Activated CD8-positive, alpha-beta memory T cell treated with anti-CD3 and anti-CD28 coated beads for 36 hours (primary cell): ENCODE measurements around the gene C19orf38. TPM values are rescaled to one million over a fixed set of nuclear protein-coding genes. Genes with fewer than 3 reads are reported as not detected.

ENCODE experiments used
- CTCF ChIA-PET: fragments of 350-600 bp; sonication (Branson Sonifier 250); formaldehyde crosslinking; loops from one replicate; lab custom pipeline; 2021; ENCODE audit warnings: antibody characterized with exemption; lab: Charles Lee
- POLR2A ChIA-PET: fragments of 350-600 bp; sonication (Branson Sonifier 250); formaldehyde crosslinking; loops from one replicate; lab custom pipeline; 2021; ENCODE audit warnings: antibody characterized with exemption; lab: Charles Lee
- total RNA-seq, 2 experiments: library from RNA; stranded (reverse); gene quantifications; one replicate each; pipeline ENCODE4 v1.2.3, GENCODE V29; 2021

Gene C19orf38
- total RNA-seq, 2 experiments from 2014 or later: 0.44 to 0.48 TPM

- POLR2A ChIA-PET: interaction anchor here (1.1 kb wide), 1 partner anchor 116 kb away, joined by 3 read pairs; no protein-coding TSS in a partner anchor
- CTCF ChIA-PET: no interaction called here
Observed at GRCh38 chr19:10818301-10819123, 29.7 kb upstream of the C19orf38 start.

- ChIA-PET POLR2A (no interaction called here), CTCF (interaction anchor here (1.4 kb wide), 1 partner anchor 39 kb away, joined by 4 read pairs; no protein-coding TSS in a partner anchor)
Observed at GRCh38 chr19:10819124-10820060, 28.8 kb upstream of the C19orf38 start.

- POLR2A ChIA-PET: no interaction called here
- CTCF ChIA-PET: interaction anchor here (0.8 to 1.4 kb wide), 4 partner anchors 9 to 103 kb away, joined by 3 to 4 read pairs (median 4); partner anchors contain the start of gene DNM2
Observed at GRCh38 chr19:10820173-10820572, 28.0 kb upstream of the C19orf38 start.

GRCh38 chr19:10823690-10824089 is 24.5 kb upstream of the C19orf38 start:
- CTCF ChIA-PET: no interaction called here

GRCh38 chr19:10826231-10826630 is 22.0 kb upstream of the C19orf38 start:
- CTCF ChIA-PET: no interaction called here
- POLR2A ChIA-PET: no interaction called here

More at GRCh38 chr19:10823690-10824089, 24.5 kb upstream of the C19orf38 start:
- POLR2A ChIA-PET: no interaction called here

- POLR2A ChIA-PET: no interaction called here
Observed at GRCh38 chr19:10826846-10827245, 21.4 kb upstream of the C19orf38 start.

GRCh38 chr19:10828981-10829821 is 19.0 kb upstream of the C19orf38 start:
- POLR2A ChIA-PET: interaction anchor here (0.6 kb wide), 1 partner anchor 12 kb away, joined by 3 read pairs; no protein-coding TSS in a partner anchor
- CTCF ChIA-PET: interaction anchor here (0.7 to 1.0 kb wide), 3 partner anchors 9 to 112 kb away, joined by 3 read pairs; no protein-coding TSS in a partner anchor

More at GRCh38 chr19:10826846-10827245, 21.4 kb upstream of the C19orf38 start:
- CTCF ChIA-PET: no interaction called here

GRCh38 chr19:10829967-10830366 is 18.2 kb upstream of the C19orf38 start:
- ChIA-PET CTCF (interaction anchor here (0.7 kb wide), 1 partner anchor 71 kb away, joined by 3 read pairs; no protein-coding TSS in a partner anchor), POLR2A (no interaction called here)

GRCh38 chr19:10830370-10830769 is 17.8 kb upstream of the C19orf38 start:
- ChIA-PET CTCF (interaction anchor here (1.2 kb wide), 1 partner anchor 113 kb away, joined by 3 read pairs; the partner anchor contains the start of gene DNM2), POLR2A (no interaction called here)

GRCh38 chr19:10830931-10831779 is 17.1 kb upstream of the C19orf38 start:
- ChIA-PET CTCF (interaction anchor here (1.1 to 1.2 kb wide), 2 partner anchors 33 to 113 kb away, joined by 3 read pairs; partner anchors contain the start of gene DNM2), POLR2A (no interaction called here)

- ChIA-PET CTCF (interaction anchor here (1.1 to 1.2 kb wide), 3 partner anchors 32 to 115 kb away, joined by 3 read pairs; partner anchors contain the start of gene DNM2), POLR2A (no interaction called here)
Observed at GRCh38 chr19:10831987-10832938, 16.0 kb upstream of the C19orf38 start.

- ChIA-PET CTCF (interaction anchor here (1.1 kb wide), 1 partner anchor 31 kb away, joined by 3 read pairs; no protein-coding TSS in a partner anchor), POLR2A (no interaction called here)
Observed at GRCh38 chr19:10832939-10833296, 15.3 kb upstream of the C19orf38 start.

- ChIA-PET CTCF (interaction anchor here (1.0 to 3.8 kb wide), 7 partner anchors 14 to 135 kb away, joined by 3 to 26 read pairs (median 10); partner anchors contain the start of genes CARM1 and DNM2), POLR2A (interaction anchor here (0.9 to 1.1 kb wide), 2 partner anchors 36 to 93 kb away, joined by 3 to 4 read pairs; no protein-coding TSS in a partner anchor)
Observed at GRCh38 chr19:10835089-10835753, 13.0 kb upstream of the C19orf38 start.

GRCh38 chr19:10835754-10836478 is 12.3 kb upstream of the C19orf38 start, which contains the start of gene TMED1:
TMED1 (minus strand) TSS chr19:10836212; CDS start chr19:10836191, 21 bp downstream.
- POLR2A ChIA-PET: interaction anchor here (0.5 to 1.1 kb wide), 7 partner anchors 24 to 177 kb away, joined by 3 to 7 read pairs (median 3); no protein-coding TSS in a partner anchor
- CTCF ChIA-PET: interaction anchor here (0.9 to 3.8 kb wide), 10 partner anchors 15 to 191 kb away, joined by 3 to 26 read pairs (median 6); partner anchors contain the start of genes CARM1 and DNM2
